Measurements from ENCODE around the gene C4BPA.

Gene C4BPA

DNA sequence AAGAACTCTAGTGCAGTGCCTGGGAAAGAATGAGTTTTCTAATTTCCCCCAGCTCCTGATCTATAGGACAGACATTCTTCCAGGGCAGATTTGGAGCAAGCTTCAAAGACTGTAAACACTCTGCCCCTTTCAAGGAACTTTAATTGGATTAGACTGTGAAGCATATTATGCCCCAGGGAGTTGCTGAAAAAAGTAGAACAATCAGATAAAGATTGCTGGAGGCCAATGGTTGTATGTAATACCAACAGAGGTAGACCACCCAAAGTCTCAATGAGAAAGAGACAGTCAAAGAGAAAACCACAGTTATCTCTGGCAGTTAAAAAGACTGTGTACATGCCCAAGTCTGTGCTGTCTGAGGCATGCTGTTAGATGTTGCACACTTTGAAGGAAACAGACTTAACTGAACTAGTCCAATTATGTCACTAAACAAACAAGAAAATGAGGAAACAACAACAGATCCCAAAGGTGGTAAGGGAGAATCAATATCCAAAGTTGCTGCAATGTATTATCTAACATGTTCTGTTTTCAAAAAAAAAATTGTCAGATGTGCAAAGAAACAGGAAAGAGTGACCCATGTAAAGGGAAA is 24.4 kb downstream of the C4BPA start:
- DNase-seq: no peak

- DNase-seq: no peak
Observed at GRCh38 chr1:207129053-207129452, 25.0 kb downstream of the C4BPA start.

DNA sequence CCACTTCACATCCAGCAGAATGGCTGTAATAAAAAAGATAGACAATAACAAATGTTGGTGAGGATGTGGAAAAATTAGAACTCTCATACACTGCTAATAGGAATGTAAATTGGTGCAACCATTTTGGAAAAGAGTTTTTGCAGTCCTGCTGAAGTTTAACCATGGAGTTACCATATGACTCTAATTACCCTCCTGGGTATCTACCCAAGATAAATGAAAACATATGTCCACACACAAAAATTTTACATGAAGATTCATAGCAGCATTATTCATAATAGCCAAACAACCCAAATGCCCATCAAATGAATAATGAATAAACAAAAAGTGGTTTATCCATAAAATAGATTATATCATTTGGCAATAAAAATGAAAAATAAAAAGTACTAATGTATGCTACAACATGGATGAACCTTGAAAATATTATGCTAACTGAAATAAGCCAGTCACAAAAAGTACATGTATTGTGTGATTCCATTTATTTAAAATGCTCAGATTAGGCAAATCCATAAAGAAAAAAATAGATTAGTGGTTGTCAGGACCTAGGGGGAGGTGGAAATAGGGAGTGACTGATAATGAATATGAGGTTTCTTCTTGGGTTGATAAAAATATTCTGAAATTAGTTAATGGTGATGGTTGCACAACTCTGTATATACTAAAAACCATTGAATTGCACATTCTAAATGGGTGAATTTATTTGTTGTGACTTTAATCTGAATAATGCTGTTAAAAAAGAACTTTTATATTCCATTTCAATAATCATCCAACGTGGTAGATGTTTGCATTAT is 26.4 kb downstream of the C4BPA start:
- DNase-seq: no peak

- no peak for DNase-seq
Observed at GRCh38 chr1:207131163-207131562, 27.1 kb downstream of the C4BPA start.

DNA sequence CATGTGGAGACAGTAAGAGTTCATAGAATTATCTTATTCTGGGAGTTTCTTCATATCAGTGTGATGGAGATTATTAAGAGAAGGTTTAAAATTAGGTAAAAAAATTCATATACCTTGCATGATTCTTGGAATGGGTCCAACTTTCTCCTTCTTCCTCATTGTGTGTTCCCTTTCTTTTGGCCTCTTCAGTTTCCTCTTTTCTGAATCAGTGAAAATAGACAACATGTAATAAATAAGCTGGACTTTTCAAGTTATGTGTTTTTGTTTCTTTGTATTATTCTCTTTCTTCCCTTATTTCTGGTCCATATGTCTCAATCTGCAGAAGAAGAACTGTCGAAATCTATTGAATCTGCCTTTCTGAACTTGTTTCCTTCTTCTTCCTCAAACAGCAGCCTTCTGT is 30.5 kb downstream of the C4BPA start:
- DNase-seq: no peak

GRCh38 chr1:207139616-207140015 is 35.6 kb downstream of the C4BPA start:
- DNase-seq: no peak

DNA sequence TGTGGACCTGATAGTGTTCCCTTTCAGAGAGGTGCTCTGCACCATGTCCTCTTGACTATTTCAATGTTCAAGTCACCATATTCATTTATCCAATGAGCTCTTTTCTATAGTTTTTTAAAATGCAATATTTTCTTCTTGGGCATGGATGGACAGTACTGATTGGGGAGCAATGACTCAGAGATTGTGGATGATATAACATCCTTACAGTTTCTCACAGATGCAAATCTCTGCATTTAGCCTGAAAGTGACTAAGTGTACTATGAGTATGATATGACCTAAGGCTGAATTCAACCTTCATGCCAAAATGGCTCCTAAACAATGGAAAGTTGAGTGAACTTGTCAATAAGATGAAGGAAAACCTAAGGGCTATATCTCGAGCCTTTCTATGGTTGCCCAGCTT is 36.5 kb downstream of the C4BPA start:
- no peak for DNase-seq

GRCh38 chr1:207145401-207146058 is 41.5 kb downstream of the C4BPA start:
- no peak for DNase-seq

DNA sequence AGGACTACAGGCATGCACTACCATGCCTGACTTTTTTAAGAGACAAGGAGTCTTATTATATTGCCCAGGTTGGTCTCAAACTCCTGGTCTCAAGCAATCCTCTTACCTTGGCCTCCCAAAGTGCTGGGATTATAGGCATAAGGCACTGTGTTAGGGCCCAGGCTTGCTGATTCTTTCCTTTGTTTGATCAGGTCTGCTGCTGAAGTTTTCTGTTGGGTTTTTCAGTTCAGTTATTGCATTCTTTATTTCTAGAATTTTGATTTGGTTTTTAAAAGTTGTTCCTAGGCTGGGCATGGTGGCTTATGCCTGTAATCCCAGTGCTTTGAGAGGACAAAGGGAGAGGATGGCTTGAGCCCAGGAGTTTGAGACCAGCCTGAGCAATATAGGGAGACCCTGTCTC is 47.9 kb downstream of the C4BPA start:
- DNase-seq: no peak

DNA sequence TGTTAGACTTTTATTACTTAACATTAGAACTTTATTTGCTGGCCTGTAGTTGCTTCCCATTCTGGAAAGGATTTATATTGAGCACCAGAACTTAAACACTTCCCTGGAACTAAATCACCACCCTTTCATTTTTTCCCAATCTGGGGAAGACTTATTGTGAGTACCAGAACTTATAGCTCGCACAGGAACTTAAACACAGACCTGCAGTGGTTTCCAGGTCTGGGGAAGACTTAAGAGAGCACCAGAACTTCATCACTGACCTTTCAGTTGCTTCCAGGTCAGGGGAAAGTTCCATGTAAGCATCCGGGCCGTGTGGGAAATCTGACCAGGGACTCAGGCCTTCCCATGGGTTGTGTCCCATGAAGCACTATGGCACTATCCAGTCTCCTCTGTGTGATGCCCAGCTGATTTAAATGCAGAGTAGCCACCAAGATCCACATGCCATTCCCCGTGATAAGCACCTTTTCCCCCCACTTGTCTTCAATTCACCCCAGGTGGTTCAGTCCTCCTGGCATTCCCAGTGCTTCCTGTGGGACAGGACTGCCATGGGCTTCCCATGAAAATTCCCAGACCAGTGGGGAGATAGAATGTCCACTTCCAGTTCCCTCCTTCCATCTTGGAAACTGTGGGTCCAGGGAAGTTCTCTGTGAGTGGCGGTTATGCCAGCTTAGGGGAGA is 48.9 kb downstream of the C4BPA start:
- no peak for DNase-seq

DNA sequence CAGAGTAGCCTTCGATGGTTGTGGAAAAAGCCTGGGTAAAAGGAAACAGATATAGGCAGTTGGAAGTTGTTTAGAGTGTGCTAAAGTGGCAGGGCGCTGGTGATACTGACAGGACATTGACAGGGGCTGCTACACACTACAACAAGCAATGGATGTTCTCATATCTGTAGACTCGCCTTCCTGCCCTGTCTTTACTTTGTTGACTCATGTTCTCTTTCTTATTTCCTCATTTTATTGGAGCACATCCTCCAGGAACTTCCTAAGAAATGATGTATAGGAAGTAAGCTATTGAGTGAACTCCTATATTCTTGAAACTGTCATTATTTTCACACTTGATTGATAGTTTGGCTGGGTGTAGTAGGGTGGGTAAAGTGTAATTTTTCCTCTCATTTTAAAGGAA is 51.0 kb downstream of the C4BPA start:
- DNase-seq: no peak

- DNase-seq: no peak
Observed at GRCh38 chr1:207156095-207156494, 52.1 kb downstream of the C4BPA start.

- no peak for DNase-seq
Observed at GRCh38 chr1:207156826-207157225, 52.8 kb downstream of the C4BPA start.

GRCh38 chr1:207164086-207164485 is 60.1 kb downstream of the C4BPA start:
- no peak for DNase-seq

GRCh38 chr1:207172321-207172720 is 68.3 kb downstream of the C4BPA start:
- DNase-seq: no peak

DNA sequence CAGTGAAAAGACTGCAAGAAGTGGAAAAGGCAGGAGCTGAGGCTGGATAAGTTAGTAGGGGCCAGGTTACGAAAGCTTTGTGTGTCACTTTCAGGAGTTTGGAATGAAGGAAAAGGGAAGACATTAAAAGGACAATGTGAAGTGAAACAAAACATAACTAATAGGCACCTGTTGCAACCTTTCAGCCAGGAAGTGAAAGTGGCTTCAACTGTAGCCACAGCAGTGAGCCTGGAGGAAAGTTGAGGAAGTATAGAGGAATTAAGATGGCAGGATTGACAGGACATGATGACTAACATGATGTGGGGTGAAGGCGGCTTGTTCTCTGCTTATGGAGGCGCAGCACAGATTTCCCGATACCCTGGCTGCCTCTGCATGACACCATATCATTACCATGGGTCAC is 68.9 kb downstream of the C4BPA start:
- DNase-seq: no peak

DNA sequence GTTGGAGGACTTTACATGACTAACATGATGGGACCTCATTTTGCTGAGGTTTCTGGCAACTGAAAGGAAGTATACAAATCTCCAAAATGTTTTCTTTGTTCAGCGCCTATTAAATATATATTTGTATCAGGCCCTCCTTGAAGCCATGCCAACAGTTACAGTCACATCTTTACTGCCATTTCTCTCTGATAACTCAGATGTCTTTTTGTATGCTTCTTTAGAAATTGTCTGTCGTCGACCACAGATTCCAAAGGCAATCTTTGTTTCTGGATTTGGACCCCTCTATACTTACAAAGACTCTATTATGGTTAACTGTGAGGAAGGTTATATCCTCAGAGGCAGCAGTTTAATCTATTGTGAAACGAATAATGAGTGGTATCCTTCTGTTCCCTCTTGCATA is 69.4 kb downstream of the C4BPA start:
- DNase-seq: no peak

GRCh38 chr1:207174913-207175312 is 70.9 kb downstream of the C4BPA start:
- DNase-seq: no peak

GRCh38 chr1:207179036-207179435 is 75.0 kb downstream of the C4BPA start:
- DNase-seq: no peak

DNA sequence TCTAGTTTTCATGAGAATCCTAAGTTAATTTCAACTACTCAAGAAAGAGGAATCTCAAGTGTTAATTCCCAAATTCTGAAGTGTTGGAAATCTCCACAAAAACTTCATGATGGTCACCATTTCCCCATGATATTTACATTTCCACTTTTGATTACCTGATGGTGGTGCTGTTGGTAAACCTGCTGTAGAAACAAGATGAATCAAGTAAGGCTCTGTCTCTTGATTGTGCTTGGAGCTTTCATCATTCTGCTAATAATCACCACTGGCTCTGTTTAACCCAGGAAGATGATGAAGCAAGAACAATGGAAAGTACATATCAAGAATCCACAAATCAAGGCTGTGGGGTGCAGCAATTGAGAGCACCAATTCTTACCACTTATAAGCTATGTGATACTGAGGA is 77.8 kb downstream of the C4BPA start:
- DNase-seq: no peak

GRCh38 chr1:207186503-207186902 is 82.5 kb downstream of the C4BPA start:
- DNase-seq: no peak

- no peak for DNase-seq
Observed at GRCh38 chr1:207188901-207189300, 84.9 kb downstream of the C4BPA start.

DNA sequence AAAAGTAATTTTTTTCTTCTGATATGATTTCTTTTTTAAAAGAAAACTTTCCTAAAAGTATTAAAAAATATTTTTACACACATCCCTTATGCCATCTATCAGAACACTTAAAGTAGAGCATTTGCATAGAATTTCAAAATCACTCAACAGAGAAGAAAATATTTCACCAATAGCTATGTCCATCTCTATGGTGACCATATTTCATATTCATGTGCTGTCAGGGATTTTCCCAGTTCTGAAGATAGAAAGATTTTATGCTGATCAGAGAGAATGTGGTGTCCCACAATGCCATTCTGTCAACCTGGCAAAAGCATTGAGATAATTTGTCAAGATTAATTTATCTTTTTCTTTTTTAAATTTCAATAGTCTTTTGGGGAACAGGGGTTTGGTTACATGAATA is 87.0 kb downstream of the C4BPA start:
- DNase-seq: no peak

DNA sequence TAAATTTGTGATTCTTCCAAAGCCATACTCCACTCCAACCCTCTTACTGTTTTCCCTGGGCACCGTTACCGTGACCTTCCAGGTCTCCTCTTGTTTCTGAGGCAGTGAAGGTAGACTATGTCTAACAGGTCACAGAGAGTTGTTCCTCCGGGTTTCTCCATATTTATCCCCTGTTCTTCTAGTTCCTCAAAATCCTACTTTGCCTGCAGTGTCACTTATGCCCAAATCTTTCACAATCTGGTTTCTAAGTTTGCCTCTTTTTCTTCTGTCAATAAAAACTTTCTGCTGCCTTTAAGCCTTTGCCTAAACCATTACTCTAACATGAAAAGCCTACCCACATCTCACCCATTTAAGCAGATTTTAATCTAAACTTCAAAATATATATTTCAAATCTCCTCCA is 87.7 kb downstream of the C4BPA start:
- DNase-seq: no peak

Data from NCI-H1092 treated with DMSO at 0.1 percent for 48 hours (cell line).